ENCODE results near the gene PTPN7. TPM values are rescaled to one million over a fixed set of nuclear protein-coding genes. Genes with fewer than 3 reads are reported as not detected.

Gene PTPN7
- total RNA-seq, 1 donor from 2014 or later = 0.44 TPM

- no peak for DNase-seq
- H3K36me3 ChIP-seq = no peaks in the 10 kb centered on the region
- H3K27ac ChIP-seq (replicated peaks) = peak overlapping the region; percentile 83
- peaks cover 28% of the 10 kb centered on the region for H3K27me3 ChIP-seq (ENCODE audit: low read depth)
- TF ChIP-seq CTCF (IDR thresholded peaks at IDR 0.05; ENCODE audit: borderline replicate concordance) = no peak
- H3K4me1 ChIP-seq = peaks cover 44% of the 10 kb centered on the region
- no peaks in the 10 kb centered on the region for H3K9me3 ChIP-seq (replicated peaks)
- no peak overlapping the region for H3K4me3 ChIP-seq
- intact Hi-C loops (cut with micrococcal nuclease) = no loop called here
Observed at GRCh38 chr1:202203238-202204039, 43.0 kb upstream of the PTPN7 start.

DNA sequence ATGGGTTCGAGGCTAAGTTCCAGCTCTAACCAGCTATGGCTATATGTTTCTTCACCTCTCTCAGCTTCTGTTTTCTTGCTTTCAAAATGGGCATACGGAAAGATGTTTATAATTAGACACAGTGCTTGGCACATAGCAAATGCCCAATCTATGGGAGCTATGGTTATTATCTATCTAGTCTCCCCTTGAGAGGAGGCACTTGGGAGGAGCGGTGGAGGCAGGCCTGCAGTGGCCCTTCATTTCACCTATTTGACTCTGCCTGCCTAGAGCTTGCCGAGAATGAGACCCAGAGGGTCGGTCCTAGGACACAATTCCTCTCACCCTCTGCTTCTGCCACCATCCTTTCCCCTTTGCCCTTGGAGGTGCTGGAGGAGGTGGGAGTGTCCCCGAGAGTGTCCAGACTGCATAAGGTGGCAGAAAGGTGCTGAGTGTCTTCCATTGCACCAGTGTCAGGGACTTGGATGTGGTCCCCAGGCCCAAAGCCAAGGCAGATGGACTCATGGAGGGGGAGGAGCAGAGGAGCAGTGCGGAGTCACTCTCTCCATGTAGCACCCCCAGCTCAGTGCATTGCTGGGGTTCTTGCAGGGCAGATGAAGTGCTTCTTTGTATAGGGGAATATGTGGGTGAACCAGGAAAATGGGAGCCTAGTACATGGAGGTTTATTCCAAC, 42.2 kb upstream of the PTPN7 start:
- Histone ChIP-seq H3K36me3 (no peaks in the 10 kb centered on the region), H3K4me3 (no peak overlapping the region), H3K9me3 (replicated peaks) (no peaks in the 10 kb centered on the region), H3K27ac (replicated peaks) (peak overlapping the region; percentile 83), H3K4me1 (peaks cover 44% of the 10 kb centered on the region), H3K27me3 (ENCODE audit: low read depth) (peaks cover 20% of the 10 kb centered on the region)
- peak; percentile 33 for DNase-seq
- TF ChIP-seq CTCF (IDR thresholded peaks at IDR 0.05; ENCODE audit: borderline replicate concordance) = no peak
- intact Hi-C loops (cut with micrococcal nuclease) = no loop called here

DNA sequence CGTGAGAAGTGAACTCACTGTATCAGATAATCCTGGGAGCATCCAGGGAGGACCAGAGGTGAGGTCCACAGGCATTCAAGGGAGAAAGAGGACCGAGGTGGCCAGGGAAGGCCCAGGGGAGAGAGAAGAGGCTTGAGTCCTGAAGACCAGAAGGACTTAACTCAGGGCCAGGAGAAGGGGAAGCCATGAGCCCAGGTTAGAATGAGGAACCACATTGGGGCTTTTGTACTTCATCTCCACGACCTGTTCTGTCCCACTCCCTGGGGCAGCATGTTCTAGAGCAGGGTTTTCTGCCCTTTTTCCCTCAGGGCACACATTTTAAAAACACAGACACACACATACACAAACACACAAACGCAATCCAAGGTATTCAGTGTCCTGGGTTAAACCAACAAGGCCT, 41.6 kb upstream of the PTPN7 start:
- TF ChIP-seq CTCF (IDR thresholded peaks at IDR 0.05; ENCODE audit: borderline replicate concordance) = no peak
- no peaks in the 10 kb centered on the region for H3K9me3 ChIP-seq (replicated peaks)
- no peak for DNase-seq
- H3K36me3 ChIP-seq = no peaks in the 10 kb centered on the region
- H3K4me1 ChIP-seq = peaks cover 44% of the 10 kb centered on the region
- intact Hi-C loops (cut with micrococcal nuclease) = no loop called here
- H3K27ac ChIP-seq (replicated peaks) = peak overlapping the region; percentile 83
- peaks cover 15% of the 10 kb centered on the region for H3K27me3 ChIP-seq (ENCODE audit: low read depth)
- H3K4me3 ChIP-seq = no peak overlapping the region

DNA sequence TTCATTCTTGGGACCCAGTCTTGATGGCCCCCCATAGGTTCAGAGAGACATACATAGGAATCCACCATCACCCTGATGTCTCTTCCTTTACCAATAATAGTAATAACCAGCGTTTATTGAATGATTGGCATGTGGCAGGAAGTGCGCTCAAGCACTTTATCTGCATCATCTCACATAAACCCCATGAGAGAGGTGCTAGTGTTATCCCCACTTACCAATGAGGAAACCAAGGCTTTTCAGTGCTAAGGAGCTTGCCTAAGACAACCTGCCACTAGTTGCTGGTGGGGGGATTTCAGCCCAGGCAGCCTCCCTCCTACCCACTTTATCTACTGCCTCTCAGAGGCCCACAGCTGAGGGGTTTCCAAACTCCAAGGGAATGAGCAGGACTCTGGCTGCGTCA, 40.9 kb upstream of the PTPN7 start:
- Histone ChIP-seq H3K36me3 (no peaks in the 10 kb centered on the region), H3K27ac (replicated peaks) (peak overlapping the region; percentile 83)
- DNase-seq = no peak

DNA sequence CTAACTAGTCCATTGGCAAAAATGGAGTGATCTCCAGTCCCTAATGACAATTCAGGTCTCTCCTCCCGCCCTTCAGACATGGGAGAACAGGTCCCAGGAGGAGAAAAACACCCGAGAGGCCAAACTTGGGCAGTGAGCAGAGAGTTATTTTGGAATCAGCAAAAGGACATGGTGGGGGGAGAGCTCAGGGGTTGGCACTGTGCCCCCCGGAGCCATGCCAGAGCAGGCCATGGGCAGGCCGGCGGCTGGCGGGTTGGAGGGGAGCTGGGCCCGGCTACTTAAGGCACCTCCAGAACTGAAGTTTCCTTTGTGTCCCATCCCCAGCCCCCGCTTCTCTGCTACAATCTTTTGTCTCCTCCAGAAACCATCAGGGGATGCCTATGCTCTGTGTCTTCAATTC, 40.3 kb upstream of the PTPN7 start:
- Histone ChIP-seq H3K4me1 (peaks cover 44% of the 10 kb centered on the region), H3K27ac (replicated peaks) (peak overlapping the region; percentile 83), H3K36me3 (no peaks in the 10 kb centered on the region), H3K9me3 (replicated peaks) (no peaks in the 10 kb centered on the region), H3K4me3 (no peak overlapping the region), H3K27me3 (ENCODE audit: low read depth) (peaks cover 12% of the 10 kb centered on the region)
- DNase-seq = peak; percentile 60
- no peak for TF ChIP-seq CTCF (IDR thresholded peaks at IDR 0.05; ENCODE audit: borderline replicate concordance)
- intact Hi-C loops (cut with micrococcal nuclease) = no loop called here

More for the DNA sequence above, 40.9 kb upstream of the PTPN7 start:
- no peak overlapping the region for H3K4me3 ChIP-seq
- intact Hi-C loops (cut with micrococcal nuclease) = no loop called here
- peaks cover 14% of the 10 kb centered on the region for H3K27me3 ChIP-seq (ENCODE audit: low read depth)
- no peaks in the 10 kb centered on the region for H3K9me3 ChIP-seq (replicated peaks)
- H3K4me1 ChIP-seq = peaks cover 44% of the 10 kb centered on the region
- no peak for TF ChIP-seq CTCF (IDR thresholded peaks at IDR 0.05; ENCODE audit: borderline replicate concordance)
